Neural progenitor cell (in vitro differentiated cells): Measurements from ENCODE around the gene ST6GAL1.

Source experiments
- CTCF ChIP-seq: fragments of 200-600 bp; sonication (generic); IDR thresholded peaks from 2 replicates; pipeline ENCODE4 v1.5.1; 2017; ENCODE audit warnings: antibody characterized with exemption, mild to moderate bottlenecking
- EZH2 ChIP-seq: fragments of 200-600 bp; sonication (generic); IDR thresholded peaks from 2 replicates; pipeline ENCODE4 v1.6.1; 2017; ENCODE audit warnings: antibody characterized with exemption, mild to moderate bottlenecking, moderate library complexity
- EZH2phosphoT487 ChIP-seq: fragments of 200-600 bp; sonication (generic); IDR thresholded peaks from 2 replicates; pipeline ENCODE4 v1.6.1; 2017; ENCODE audit warnings: antibody characterized with exemption

- no peak for TF ChIP-seq CTCF
- no peak for TF ChIP-seq EZH2
- TF ChIP-seq EZH2phosphoT487, result no peak
Measured at GRCh38 chr3:187080799-187081450, 150.6 kb downstream of the ST6GAL1 start.
